Epithelial cell of proximal tubule (primary cell): Measurements from ENCODE around the gene GABRE. TPM values are rescaled to one million over a fixed set of nuclear protein-coding genes. Genes with fewer than 3 reads are reported as not detected.

ENCODE experiments used
- DNase-seq: peaks from one replicate; pipeline ENCODE4 v3.0.0-alpha.2; 2011; ENCODE audit warnings: low read depth
- H3K4me3 ChIP-seq: 2 replicates; pipeline ENCODE4 v1.5.1; 2011; ENCODE audit warnings: low read depth, mild to moderate bottlenecking, low read length
- CTCF ChIP-seq: conservative IDR thresholded peaks from 2 replicates; pipeline ENCODE4 v1.5.1; 2012; ENCODE audit warnings: low read depth, mild to moderate bottlenecking, low read length
- total RNA-seq: library from RNA; depleted of rRNA; stranded (reverse); fragments of >200 nt; gene quantifications from 2 replicates; pipeline ENCODE4 v1.2.3, GENCODE V29; 2015

The GABRE gene
- total RNA-seq, 1 donor from 2014 or later: 4.8 TPM

GRCh38 chrX:151988706-151989299, 14.3 kb upstream of the GABRE start:
- H3K4me3 ChIP-seq: no peak overlapping the region
- DNase-seq: no peak
- TF ChIP-seq CTCF: no peak

- no peak for TF ChIP-seq CTCF
- no peak overlapping the region for H3K4me3 ChIP-seq
- DNase-seq: no peak
These were observed 12.6 kb upstream of the GABRE start for GRCh38 chrX:151987108-151987507.

- DNase-seq: no peak
- no peak overlapping the region for H3K4me3 ChIP-seq
- no peak for TF ChIP-seq CTCF
These were observed 11.5 kb upstream of the GABRE start for GRCh38 chrX:151985955-151986354.

GRCh38 chrX:151985531-151985930, 11.1 kb upstream of the GABRE start:
- H3K4me3 ChIP-seq: no peak overlapping the region
- no peak for DNase-seq
- TF ChIP-seq CTCF: no peak

- no peak for TF ChIP-seq CTCF
- H3K4me3 ChIP-seq: no peak overlapping the region
- DNase-seq: no peak
These were observed 10.4 kb upstream of the GABRE start for GRCh38 chrX:151984902-151985301.

DNA sequence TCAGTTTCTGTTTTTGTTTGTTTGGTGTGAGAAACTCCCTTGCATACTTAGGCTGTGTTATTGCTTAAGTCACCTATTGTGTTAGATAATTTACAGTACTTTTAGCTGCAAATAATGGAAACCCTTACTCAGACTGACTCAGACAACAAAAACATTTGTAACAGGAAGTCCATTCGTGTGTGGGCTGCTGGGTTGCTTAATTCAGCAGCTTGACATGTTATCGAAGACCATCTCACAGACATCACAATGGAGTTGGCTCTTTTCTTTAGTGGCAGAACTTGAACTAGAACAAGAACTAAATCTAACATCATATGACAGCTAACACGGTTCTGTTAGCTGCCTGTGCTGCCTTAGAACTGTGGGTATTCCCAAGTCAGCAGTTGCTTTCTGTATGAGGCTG, 9.9 kb upstream of the GABRE start:
- no peak overlapping the region for H3K4me3 ChIP-seq
- no peak for TF ChIP-seq CTCF
- peak; percentile 60 for DNase-seq

GRCh38 chrX:151983186-151983585, 8.7 kb upstream of the GABRE start:
- H3K4me3 ChIP-seq: no peak overlapping the region
- TF ChIP-seq CTCF: no peak
- DNase-seq: no peak
